ENCODE results near the gene ZMIZ2. TPM values are rescaled to one million over a fixed set of nuclear protein-coding genes. Genes with fewer than 3 reads are reported as not detected.
A peak's percentile ranks its signal among the peaks of the same experiment; 100 is the strongest.

Gene ZMIZ2
- total RNA-seq, 2 experiments from 2014 or later = 120 to 124 TPM

- H3K4me3 Mint-ChIP-seq = no peak overlapping the region
- ATAC-seq (ENCODE audit: low read depth) (peak; percentile 30), DNase-seq (no peak)
- no peak overlapping the region for H3K27ac Mint-ChIP-seq
- H3K4me1 Mint-ChIP-seq = peaks cover 7% of the 10 kb centered on the region
- no peaks in the 10 kb centered on the region for H3K36me3 Mint-ChIP-seq
- no peaks in the 10 kb centered on the region for H3K9me3 Mint-ChIP-seq
- POLR2A ChIA-PET = no interaction called here
- H3K27me3 Mint-ChIP-seq = peaks cover 2% of the 10 kb centered on the region
Measured at GRCh38 chr7:44735403-44736165, 13.1 kb upstream of the ZMIZ2 start.

GRCh38 chr7:44736896-44737295 is 11.8 kb upstream of the ZMIZ2 start:
- Mint-ChIP-seq H3K4me1 (peaks cover 7% of the 10 kb centered on the region), H3K4me3 (no peak overlapping the region), H3K27me3 (peaks cover 2% of the 10 kb centered on the region), H3K9me3 (no peaks in the 10 kb centered on the region), H3K27ac (peak overlapping the region; percentile 67), H3K36me3 (no peaks in the 10 kb centered on the region)
- POLR2A ChIA-PET = no interaction called here
- no peak for DNase-seq
- no peak for ATAC-seq (ENCODE audit: low read depth)

- no peaks in the 10 kb centered on the region for H3K36me3 Mint-ChIP-seq
- no peaks in the 10 kb centered on the region for H3K9me3 Mint-ChIP-seq
- H3K4me3 Mint-ChIP-seq = no peak overlapping the region
- DNase-seq (no peak), ATAC-seq (ENCODE audit: low read depth) (no peak)
- peaks cover 8% of the 10 kb centered on the region for H3K4me1 Mint-ChIP-seq
- no peaks in the 10 kb centered on the region for H3K27me3 Mint-ChIP-seq
- H3K27ac Mint-ChIP-seq = no peak overlapping the region
- POLR2A ChIA-PET = interaction anchor here (0.6 to 0.7 kb wide), 2 partner anchors 12 to 142 kb away, joined by 3 to 6 read pairs; no protein-coding TSS in a partner anchor
Measured at GRCh38 chr7:44738051-44738723, 10.5 kb upstream of the ZMIZ2 start.

GRCh38 chr7:44738876-44739665 is 9.6 kb upstream of the ZMIZ2 start:
- H3K4me3 Mint-ChIP-seq = no peak overlapping the region
- POLR2A ChIA-PET = interaction anchor here (0.6 kb wide), 1 partner anchor 143 kb away, joined by 3 read pairs; no protein-coding TSS in a partner anchor
- no peaks in the 10 kb centered on the region for H3K27me3 Mint-ChIP-seq
- ATAC-seq (ENCODE audit: low read depth) (no peak), DNase-seq (no peak)
- H3K36me3 Mint-ChIP-seq = no peaks in the 10 kb centered on the region
- no peaks in the 10 kb centered on the region for H3K9me3 Mint-ChIP-seq
- H3K4me1 Mint-ChIP-seq = peaks cover 14% of the 10 kb centered on the region
- H3K27ac Mint-ChIP-seq = no peak overlapping the region

- peaks cover 14% of the 10 kb centered on the region for H3K4me1 Mint-ChIP-seq
- H3K9me3 Mint-ChIP-seq = no peaks in the 10 kb centered on the region
- no peak for DNase-seq
- no peak overlapping the region for H3K27ac Mint-ChIP-seq
- H3K4me3 Mint-ChIP-seq = no peak overlapping the region
- no peaks in the 10 kb centered on the region for H3K27me3 Mint-ChIP-seq
- ATAC-seq (ENCODE audit: low read depth) = no peak
- POLR2A ChIA-PET = no interaction called here
- no peaks in the 10 kb centered on the region for H3K36me3 Mint-ChIP-seq
Measured at GRCh38 chr7:44740055-44740454, 8.6 kb upstream of the ZMIZ2 start.

- Mint-ChIP-seq H3K27ac (no peak overlapping the region), H3K36me3 (no peaks in the 10 kb centered on the region), H3K4me3 (no peak overlapping the region), H3K27me3 (no peaks in the 10 kb centered on the region), H3K4me1 (peaks cover 14% of the 10 kb centered on the region), H3K9me3 (no peaks in the 10 kb centered on the region)
- POLR2A ChIA-PET = interaction anchor here (0.7 kb wide), 1 partner anchor 125 kb away, joined by 3 read pairs; no protein-coding TSS in a partner anchor
- no peak for DNase-seq
- no peak for ATAC-seq (ENCODE audit: low read depth)
Measured at GRCh38 chr7:44743750-44744149, 4.9 kb upstream of the ZMIZ2 start.

GRCh38 chr7:44748948-44749731 is 493 bp downstream of the ZMIZ2 start:
- Mint-ChIP-seq H3K36me3 (peaks cover 5% of the 10 kb centered on the region), H3K27ac (peak overlapping the region; percentile 50)

GRCh38 chr7:44749992-44750391 is 1.3 kb downstream of the ZMIZ2 start:
- DNase-seq (no peak), ATAC-seq (ENCODE audit: low read depth) (no peak)
- Mint-ChIP-seq H3K4me1 (peaks cover 31% of the 10 kb centered on the region), H3K36me3 (peaks cover 5% of the 10 kb centered on the region), H3K9me3 (no peaks in the 10 kb centered on the region), H3K4me3 (peak overlapping the region; percentile 83), H3K27me3 (no peaks in the 10 kb centered on the region), H3K27ac (peak overlapping the region; percentile 85)
- POLR2A ChIA-PET = interaction anchor here (0.5 to 3.6 kb wide), 9 partner anchors 12 to 176 kb away, joined by 3 to 25 read pairs (median 6); partner anchors contain the start of genes DDX56, H2AZ2, OGDH and PURB

More at GRCh38 chr7:44748948-44749731, 493 bp downstream of the ZMIZ2 start:
- Mint-ChIP-seq H3K9me3 (no peaks in the 10 kb centered on the region), H3K4me1 (peaks cover 29% of the 10 kb centered on the region), H3K4me3 (peak overlapping the region; percentile 83), H3K27me3 (no peaks in the 10 kb centered on the region)
- POLR2A ChIA-PET = interaction anchor here (0.7 to 3.6 kb wide), 12 partner anchors 19 to 362 kb away, joined by 3 to 25 read pairs (median 4); partner anchors contain the start of genes DDX56, H2AZ2, OGDH and PPIA
- DNase-seq (no peak), ATAC-seq (ENCODE audit: low read depth) (peak; percentile 4)

- Mint-ChIP-seq H3K9me3 (no peaks in the 10 kb centered on the region), H3K4me1 (peaks cover 32% of the 10 kb centered on the region), H3K27ac (peak overlapping the region; percentile 85), H3K36me3 (peaks cover 5% of the 10 kb centered on the region), H3K27me3 (no peaks in the 10 kb centered on the region), H3K4me3 (peak overlapping the region; percentile 83)
- no peak for DNase-seq
- POLR2A ChIA-PET = interaction anchor here (0.5 to 3.6 kb wide), 9 partner anchors 12 to 177 kb away, joined by 3 to 25 read pairs (median 6); partner anchors contain the start of genes DDX56, H2AZ2, OGDH and TMED4
- no peak for ATAC-seq (ENCODE audit: low read depth)
Measured at GRCh38 chr7:44750424-44750823, 1.8 kb downstream of the ZMIZ2 start.

GRCh38 chr7:44750921-44751571 is 2.4 kb downstream of the ZMIZ2 start:
- H3K4me3 Mint-ChIP-seq = peak overlapping the region; percentile 83
- POLR2A ChIA-PET = interaction anchor here (0.9 to 3.6 kb wide), 7 partner anchors 18 to 169 kb away, joined by 3 to 25 read pairs (median 5); partner anchors contain the start of genes H2AZ2, OGDH and TMED4
- ATAC-seq (ENCODE audit: low read depth) (no peak), DNase-seq (no peak)
- H3K9me3 Mint-ChIP-seq = no peaks in the 10 kb centered on the region
- no peaks in the 10 kb centered on the region for H3K27me3 Mint-ChIP-seq
- peaks cover 31% of the 10 kb centered on the region for H3K4me1 Mint-ChIP-seq
- H3K36me3 Mint-ChIP-seq = peaks cover 5% of the 10 kb centered on the region
- peak overlapping the region; percentile 85 for H3K27ac Mint-ChIP-seq

GRCh38 chr7:44752822-44753221 is 4.2 kb downstream of the ZMIZ2 start:
- POLR2A ChIA-PET = interaction anchor here (1.1 kb wide), 1 partner anchor 44 kb away, joined by 3 read pairs; no protein-coding TSS in a partner anchor
- Mint-ChIP-seq H3K27ac (no peak overlapping the region), H3K4me3 (no peak overlapping the region), H3K27me3 (no peaks in the 10 kb centered on the region), H3K4me1 (peaks cover 27% of the 10 kb centered on the region), H3K9me3 (no peaks in the 10 kb centered on the region), H3K36me3 (peaks cover 5% of the 10 kb centered on the region)
- DNase-seq (no peak), ATAC-seq (ENCODE audit: low read depth) (no peak)
